WTC11 (cell line): ENCODE data around the gene TMEM8B. TPM values are rescaled to one million over a fixed set of nuclear protein-coding genes. Genes with fewer than 3 reads are reported as not detected.
A peak's percentile ranks its signal among the peaks of the same experiment; 100 is the strongest.

Source experiments
- ATAC-seq: fragments of 200-7000 bp; cut with Tn5 transposase; 2 replicates; pipeline ENCODE4 v1.10.0; 2021; ENCODE audit warnings: mild to moderate bottlenecking, moderate library complexity
- CTCF ChIA-PET: fragments of 300-600 bp; sonication (Branson Sonifier 250); formaldehyde crosslinking; loops from one replicate; lab custom pipeline; 2021; ENCODE audit warnings: antibody characterized with exemption; lab: Charles Lee
- POLR2A ChIA-PET: fragments of 350-600 bp; sonication (Branson Sonifier 250); formaldehyde crosslinking; loops from one replicate; lab custom pipeline; 2021; ENCODE audit warnings: antibody characterized with exemption; lab: Charles Lee
- DNase-seq: peaks from one replicate; pipeline ENCODE4 v3.0.0; 2021; ENCODE audit warnings: low spot score
- H3K27ac Mint-ChIP-seq: 2 replicates; pipeline ENCODE4 v1.8.0; 2021; ENCODE audit warnings: mixed read lengths
- H3K27me3 Mint-ChIP-seq: 2 replicates; pipeline ENCODE4 v1.8.0; 2021; ENCODE audit warnings: low read depth, mild to moderate bottlenecking, moderate library complexity, mixed read lengths
- H3K36me3 Mint-ChIP-seq: 2 replicates; pipeline ENCODE4 v1.8.0; 2021; ENCODE audit warnings: mixed read lengths
- H3K4me1 Mint-ChIP-seq: 2 replicates; pipeline ENCODE4 v1.8.0; 2022; ENCODE audit warnings: mixed read lengths
- H3K4me3 Mint-ChIP-seq: 2 replicates; pipeline ENCODE4 v1.8.0; 2021; ENCODE audit warnings: mild to moderate bottlenecking, moderate library complexity, mixed read lengths
- H3K9me3 Mint-ChIP-seq: 2 replicates; pipeline ENCODE4 v1.8.0; 2021; ENCODE audit warnings: mixed read lengths
- ATF2 ChIP-seq: sonication (generic); formaldehyde crosslinking; IDR thresholded peaks from 2 replicates; pipeline ENCODE4 v1.8.1; 2022; ENCODE audit warnings: low read depth, missing genetic modification reagents, borderline replicate concordance
- E2F1 ChIP-seq: sonication (generic); formaldehyde crosslinking; IDR thresholded peaks from 2 replicates; pipeline ENCODE4 v1.8.0; 2022; ENCODE audit warnings: mild to moderate bottlenecking, missing genetic modification reagents
- ELF4 ChIP-seq: sonication (generic); formaldehyde crosslinking; IDR thresholded peaks from 2 replicates; pipeline ENCODE4 v1.8.1; 2022; ENCODE audit warnings: low read depth, mild to moderate bottlenecking, moderate library complexity, missing genetic modification reagents
- ERG ChIP-seq: fragments of 250-450 bp; sonication (Bioruptor Pico); IDR thresholded peaks from 2 replicates; pipeline ENCODE4 v1.8.0; 2021; ENCODE audit warnings: mild to moderate bottlenecking
- ETV6 ChIP-seq: sonication (generic); formaldehyde crosslinking; IDR thresholded peaks from 2 replicates; pipeline ENCODE4 v1.8.1; 2022; ENCODE audit warnings: mild to moderate bottlenecking, missing genetic modification reagents
- FOXK1 ChIP-seq: sonication (generic); formaldehyde crosslinking; IDR thresholded peaks from 2 replicates; pipeline ENCODE4 v1.8.0; 2022; ENCODE audit warnings: mild to moderate bottlenecking, moderate library complexity, missing genetic modification reagents
- GRHL2 ChIP-seq: fragments of 250-450 bp; sonication (Bioruptor Pico); IDR thresholded peaks from 2 replicates; pipeline ENCODE4 v1.8.0; 2022; ENCODE audit warnings: mild to moderate bottlenecking, moderate library complexity; ENCODE audit not compliant: insufficient replicate concordance, severe bottlenecking
- IRF2 ChIP-seq: sonication (generic); formaldehyde crosslinking; IDR thresholded peaks from 2 replicates; pipeline ENCODE4 v1.8.0; 2022; ENCODE audit warnings: low read depth, missing genetic modification reagents, borderline replicate concordance
- JUN ChIP-seq: sonication (generic); formaldehyde crosslinking; IDR thresholded peaks from 2 replicates; pipeline ENCODE4 v1.8.0; 2023; ENCODE audit warnings: mild to moderate bottlenecking, missing genetic modification reagents
- MLX ChIP-seq: sonication (generic); formaldehyde crosslinking; IDR thresholded peaks from 2 replicates; pipeline ENCODE4 v1.8.1; 2023; ENCODE audit warnings: mild to moderate bottlenecking, missing genetic modification reagents, moderate library complexity
- MYBL2 ChIP-seq: sonication (generic); formaldehyde crosslinking; IDR thresholded peaks from 2 replicates; pipeline ENCODE4 v1.8.1; 2023; ENCODE audit warnings: mild to moderate bottlenecking, moderate library complexity, missing genetic modification reagents
- NR1H2 ChIP-seq: sonication (generic); formaldehyde crosslinking; IDR thresholded peaks from 2 replicates; pipeline ENCODE4 v1.9.0; 2021; ENCODE audit warnings: mild to moderate bottlenecking, moderate library complexity, missing genetic modification reagents
- NR2C2 ChIP-seq: sonication (generic); formaldehyde crosslinking; IDR thresholded peaks from 2 replicates; pipeline ENCODE4 v1.8.0; 2022; ENCODE audit warnings: mild to moderate bottlenecking, missing genetic modification reagents
- NR3C1 ChIP-seq: sonication (generic); formaldehyde crosslinking; conservative IDR thresholded peaks from 2 replicates; pipeline ENCODE4 v1.8.1; 2023; ENCODE audit warnings: low read depth, mild to moderate bottlenecking, missing genetic modification reagents
- PRRX2 ChIP-seq: fragments of 250-450 bp; sonication (Bioruptor Pico); IDR thresholded peaks from 2 replicates; pipeline ENCODE4 v1.8.0; 2021; ENCODE audit warnings: mild to moderate bottlenecking
- SMAD4 ChIP-seq: sonication (generic); formaldehyde crosslinking; IDR thresholded peaks from 2 replicates; pipeline ENCODE4 v1.8.0; 2022; ENCODE audit warnings: mild to moderate bottlenecking, missing genetic modification reagents
- SP1 ChIP-seq: sonication (generic); formaldehyde crosslinking; conservative IDR thresholded peaks from 2 replicates; pipeline ENCODE4 v1.8.1; 2022; ENCODE audit warnings: missing genetic modification reagents
- ZMAT4 ChIP-seq: fragments of 250-450 bp; sonication (Bioruptor Pico); IDR thresholded peaks from 2 replicates; pipeline ENCODE4 v1.9.0; 2021; ENCODE audit warnings: mild to moderate bottlenecking
- ZNF219 ChIP-seq: sonication (generic); formaldehyde crosslinking; IDR thresholded peaks from 2 replicates; pipeline ENCODE4 v1.8.0; 2023; ENCODE audit warnings: missing genetic modification reagents, mild to moderate bottlenecking, borderline replicate concordance
- ZNF232 ChIP-seq: sonication (generic); formaldehyde crosslinking; IDR thresholded peaks from 2 replicates; pipeline ENCODE4 v1.8.0; 2022; ENCODE audit warnings: mild to moderate bottlenecking, missing genetic modification reagents
- ZNF416 ChIP-seq: fragments of 250-450 bp; sonication (Bioruptor Pico); IDR thresholded peaks from 2 replicates; pipeline ENCODE4 v1.9.0; 2021; ENCODE audit warnings: mild to moderate bottlenecking, inconsistent platforms
- ZNF423 ChIP-seq: fragments of 250-450 bp; sonication (Bioruptor Pico); IDR thresholded peaks from 2 replicates; pipeline ENCODE4 v2.1.2; 2022; ENCODE audit warnings: mild to moderate bottlenecking, moderate library complexity
- ZNF532 ChIP-seq: fragments of 250-450 bp; sonication (Bioruptor Pico); IDR thresholded peaks from 2 replicates; pipeline ENCODE4 v1.9.0; 2021; ENCODE audit warnings: mild to moderate bottlenecking, borderline replicate concordance
- total RNA-seq: library from RNA; stranded (reverse); gene quantifications from 3 replicates; pipeline ENCODE4 v1.2.3, GENCODE V29; 2021

TMEM8B gene
- total RNA-seq, 1 experiment from 2014 or later, result 9.5 TPM

GRCh38 chr9:35811381-35812024 is 17.5 kb upstream of the TMEM8B start:
- peaks cover 3% of the 10 kb centered on the region for H3K9me3 Mint-ChIP-seq
- H3K36me3 Mint-ChIP-seq, result peaks cover 2% of the 10 kb centered on the region; the same call in 1 of the 2 replicates
- CTCF ChIA-PET, result interaction anchor here (0.7 to 6.1 kb wide), 8 partner anchors 15 to 212 kb away, joined by 3 to 143 read pairs (median 6); partner anchors contain the start of gene NPR2
- peak overlapping the region; percentile 74 for H3K4me3 Mint-ChIP-seq
- H3K27ac Mint-ChIP-seq, result no peak overlapping the region
- peaks cover 27% of the 10 kb centered on the region for H3K4me1 Mint-ChIP-seq
- no peaks in the 10 kb centered on the region for H3K27me3 Mint-ChIP-seq
- DNase-seq (no peak), ATAC-seq (no peak)
- TF ChIP-seq SP1 (CRISPR knock-in tag), result no peak
- TF ChIP-seq ZNF423 (CRISPR knock-in tag), result no peak
- no peak for TF ChIP-seq ZNF232
- no peak for TF ChIP-seq ATF2 (CRISPR knock-in tag)
- no peak for TF ChIP-seq SMAD4 (CRISPR knock-in tag)
- POLR2A ChIA-PET, result interaction anchor here (0.7 to 1.3 kb wide), 3 partner anchors 12 to 19 kb away, joined by 3 to 4 read pairs (median 3); partner anchors contain the start of genes FAM221B and TMEM8B

- H3K4me1 Mint-ChIP-seq, result peaks cover 27% of the 10 kb centered on the region
- H3K27ac Mint-ChIP-seq, result peak within 1 kb of the TSS; percentile 81
- peaks cover 1% of the 10 kb centered on the region for H3K27me3 Mint-ChIP-seq
- CTCF ChIA-PET, result interaction anchor here (0.7 to 6.1 kb wide), 8 partner anchors 14 to 211 kb away, joined by 3 to 143 read pairs (median 6); partner anchors contain the start of gene NPR2
- H3K36me3 Mint-ChIP-seq, result peaks cover 2% of the 10 kb centered on the region; the same call in 1 of the 2 replicates
- H3K4me3 Mint-ChIP-seq, result peak within 1 kb of the TSS; percentile 74
- POLR2A ChIA-PET, result interaction anchor here (0.7 to 1.3 kb wide), 3 partner anchors 13 to 19 kb away, joined by 3 to 4 read pairs (median 3); partner anchors contain the start of genes FAM221B and TMEM8B
- H3K9me3 Mint-ChIP-seq, result peaks cover 3% of the 10 kb centered on the region
- ATAC-seq (peak; percentile 69), DNase-seq (peak; percentile 93)
- no peak for TF ChIP-seq NR1H2 (CRISPR knock-in tag)
- no peak for TF ChIP-seq E2F1 (CRISPR knock-in tag)
- TF ChIP-seq ETV6, result no peak
- TF ChIP-seq ZNF532, result no peak
- no peak for TF ChIP-seq PRRX2
- TF ChIP-seq MYBL2, result no peak
- TF ChIP-seq JUN (CRISPR knock-in tag), result no peak
- TF ChIP-seq ZMAT4, result no peak
- TF ChIP-seq ELF4 (CRISPR knock-in tag), result no peak
- TF ChIP-seq ZNF219 (CRISPR knock-in tag), result no peak
- TF ChIP-seq MLX (CRISPR knock-in tag), result no peak
- TF ChIP-seq FOXK1 (CRISPR knock-in tag), result no peak; the same call in 1 of the 2 replicates
- no peak for TF ChIP-seq NR2C2 (CRISPR knock-in tag)
- TF ChIP-seq SP1 (CRISPR knock-in tag), result peak; percentile 72
- no peak for TF ChIP-seq ERG (CRISPR knock-in tag)
- TF ChIP-seq NR3C1 (CRISPR knock-in tag), result no peak
- TF ChIP-seq ZNF416, result no peak
- no peak for TF ChIP-seq IRF2 (CRISPR knock-in tag)
- TF ChIP-seq ATF2 (CRISPR knock-in tag), result no peak
- no peak for TF ChIP-seq GRHL2 (CRISPR knock-in tag)
These were observed 16.9 kb upstream of the TMEM8B start, which contains the start of gene SPAG8 for GRCh38 chr9:35812025-35812602. Gene SPAG8 (minus strand): TSS chr9:35812262. CDS start chr9:35812147, 115 bp downstream.
